GM10266 (cell line): ENCODE data around the gene TRPC4AP.

Experiments used
- DNase-seq: peaks from one replicate; pipeline ENCODE4 v3.0.0; 2012; ENCODE audit errors: extremely low spot score
- CTCF ChIP-seq: IDR thresholded peaks from 2 replicates; pipeline ENCODE4 v1.5.1; 2012; ENCODE audit warnings: mild to moderate bottlenecking, low read depth; ENCODE audit not compliant: control insufficient read depth, insufficient read depth; ENCODE audit errors: missing control alignments

TRPC4AP gene

GRCh38 chr20:35039846-35040489, 52.6 kb downstream of the TRPC4AP start:
- no peak for TF ChIP-seq CTCF

GRCh38 chr20:35039146-35039545, 53.5 kb downstream of the TRPC4AP start:
- no peak for DNase-seq
- no peak for TF ChIP-seq CTCF

More at GRCh38 chr20:35039846-35040489, 52.6 kb downstream of the TRPC4AP start:
- no peak for DNase-seq

- DNase-seq, result no peak
- TF ChIP-seq CTCF, result no peak
Observed at GRCh38 chr20:35034145-35034544, 58.5 kb downstream of the TRPC4AP start.

- no peak for TF ChIP-seq CTCF
- no peak for DNase-seq
Observed at GRCh38 chr20:35030136-35030535, 62.5 kb downstream of the TRPC4AP start.

GRCh38 chr20:35027301-35027700, 65.3 kb downstream of the TRPC4AP start:
- TF ChIP-seq CTCF, result no peak

GRCh38 chr20:35025116-35025515, 67.5 kb downstream of the TRPC4AP start:
- no peak for DNase-seq
- no peak for TF ChIP-seq CTCF

More at GRCh38 chr20:35027301-35027700, 65.3 kb downstream of the TRPC4AP start:
- DNase-seq, result no peak

- no peak for DNase-seq
- TF ChIP-seq CTCF, result no peak
Observed at GRCh38 chr20:35023624-35024023, 69.0 kb downstream of the TRPC4AP start.
